Activated effector memory CD4-positive, alpha-beta T cell treated with Interleukin-2 at 50 U/mL for 16 hours (primary cell): ENCODE measurements around the gene TBCEL.
"Not testable (repeated sequence)": the region's sequence is repeated elsewhere in the genome, so short reads cannot be mapped to it uniquely, and the experiment has no call there.

ENCODE experiments used
- DNase-seq: peaks from one replicate; pipeline ENCODE4 v3.0.0-alpha.2; 2020

TBCEL gene

GRCh38 chr11:121023848-121024751 is at the start of gene TBCEL:
Gene TBCEL, plus strand, starts transcription at chr11:121024102. Its CDS starts 21,589 bp downstream, at chr11:121045691.
- peak; percentile 66 for DNase-seq

GRCh38 chr11:120974466-120974865 is 49.4 kb upstream of the TBCEL start:
- DNase-seq = no peak

GRCh38 chr11:120974965-120975364 is 48.9 kb upstream of the TBCEL start:
- DNase-seq = no peak

- DNase-seq = no peak
Measured at GRCh38 chr11:120977266-120978137, 46.4 kb upstream of the TBCEL start.

- no peak for DNase-seq
Measured at GRCh38 chr11:120978701-120979100, 45.2 kb upstream of the TBCEL start.

GRCh38 chr11:120985718-120986569 is 38.0 kb upstream of the TBCEL start:
- peak; percentile 10 for DNase-seq

GRCh38 chr11:120988603-120989002 is 35.3 kb upstream of the TBCEL start:
- no peak for DNase-seq

GRCh38 chr11:120991830-120992686 is 31.8 kb upstream of the TBCEL start:
- no peak for DNase-seq

- no peak for DNase-seq
Measured at GRCh38 chr11:120994091-120994859, 29.6 kb upstream of the TBCEL start.

GRCh38 chr11:120995184-120995583 is 28.7 kb upstream of the TBCEL start:
- DNase-seq = no peak

GRCh38 chr11:120996973-120997372 is 26.9 kb upstream of the TBCEL start:
- no peak for DNase-seq

GRCh38 chr11:120998581-120998980 is 25.3 kb upstream of the TBCEL start:
- no peak for DNase-seq

GRCh38 chr11:121004206-121004840 is 19.6 kb upstream of the TBCEL start:
- DNase-seq = no peak

- no peak for DNase-seq
Measured at GRCh38 chr11:121006922-121007321, 17.0 kb upstream of the TBCEL start.

- no peak for DNase-seq
Measured at GRCh38 chr11:121008551-121008950, 15.4 kb upstream of the TBCEL start.

- DNase-seq = no peak
Measured at GRCh38 chr11:121012091-121012490, 11.8 kb upstream of the TBCEL start.

GRCh38 chr11:121018746-121019145 is 5.2 kb upstream of the TBCEL start:
- DNase-seq = no peak

GRCh38 chr11:121021718-121022117 is 2.2 kb upstream of the TBCEL start:
- not testable (repeated sequence) for DNase-seq

- no peak for DNase-seq
Measured at GRCh38 chr11:121024989-121025388, 1.1 kb downstream of the TBCEL start.

GRCh38 chr11:121029153-121029552 is 5.3 kb downstream of the TBCEL start:
- DNase-seq = no peak
